ENCODE data around the gene PRR18. TPM values are rescaled to one million over a fixed set of nuclear protein-coding genes. Genes with fewer than 3 reads are reported as not detected.

PRR18 gene
- total and polyA plus RNA-seq, 2 donors = 0.05 to 0.09 TPM

GRCh38 chr6:166310634-166311033, 2.4 kb upstream of the PRR18 start:
- Histone ChIP-seq H3K4me1 (ENCODE audit: control insufficient read depth in 2 of 2, insufficient read depth in 2 of 2, low read length in 2 of 2) (peaks cover 5 to 7% of the 10 kb centered on the region in 2 donors), H3K4me3 (ENCODE audit: low read length in 2 of 2) (no peak overlapping the region), H3K9me3 (ENCODE audit: control insufficient read depth in 2 of 2, insufficient read depth in 1 of 2, low read length in 1 of 2) (no peaks in the 10 kb centered on the region), H3K36me3 (ENCODE audit: control insufficient read depth in 2 of 2, insufficient read depth in 2 of 2, low read length in 1 of 2) (no peaks in the 10 kb centered on the region), H3K27me3 (ENCODE audit: control insufficient read depth in 2 of 2, insufficient read depth in 1 of 2, low read length in 1 of 2) (peaks cover 34 to 50% of the 10 kb centered on the region in 2 donors), H3K27ac (ENCODE audit: low read depth in 1 of 2, low read length in 1 of 2) (no peak overlapping the region)
- DNase-seq (ENCODE audit: low read depth in 6 of 9, low spot score in 9 of 9) = no peak
- 97% methylated on average over 12 of the region's 12 CpGs for WGBS

GRCh38 chr6:166309977-166310376, 1.8 kb upstream of the PRR18 start:
- H3K9me3 ChIP-seq (ENCODE audit: control insufficient read depth in 2 of 2, insufficient read depth in 1 of 2, low read length in 1 of 2) = no peaks in the 10 kb centered on the region
- WGBS = 98% methylated on average over 9 of the region's 9 CpGs
- peaks cover 5 to 7% of the 10 kb centered on the region in 2 donors for H3K4me1 ChIP-seq (ENCODE audit: control insufficient read depth in 2 of 2, insufficient read depth in 2 of 2, low read length in 2 of 2)
- no peak overlapping the region for H3K4me3 ChIP-seq (ENCODE audit: low read length in 2 of 2)
- no peak overlapping the region for H3K27ac ChIP-seq (ENCODE audit: low read depth in 1 of 2, low read length in 1 of 2)
- no peak for DNase-seq (ENCODE audit: low read depth in 6 of 9, low spot score in 9 of 9)
- no peaks in the 10 kb centered on the region for H3K36me3 ChIP-seq (ENCODE audit: control insufficient read depth in 2 of 2, insufficient read depth in 2 of 2, low read length in 1 of 2)
- peaks cover 37 to 55% of the 10 kb centered on the region in 2 donors for H3K27me3 ChIP-seq (ENCODE audit: control insufficient read depth in 2 of 2, insufficient read depth in 1 of 2, low read length in 1 of 2)

- Histone ChIP-seq H3K27ac (ENCODE audit: low read depth in 1 of 2, low read length in 1 of 2) (no peak overlapping the region), H3K4me1 (ENCODE audit: control insufficient read depth in 2 of 2, insufficient read depth in 2 of 2, low read length in 2 of 2) (peaks cover 5 to 7% of the 10 kb centered on the region in 2 donors), H3K9me3 (ENCODE audit: control insufficient read depth in 2 of 2, insufficient read depth in 1 of 2, low read length in 1 of 2) (no peaks in the 10 kb centered on the region), H3K36me3 (ENCODE audit: control insufficient read depth in 2 of 2, insufficient read depth in 2 of 2, low read length in 1 of 2) (no peaks in the 10 kb centered on the region), H3K4me3 (ENCODE audit: low read length in 2 of 2) (no peak overlapping the region), H3K27me3 (ENCODE audit: control insufficient read depth in 2 of 2, insufficient read depth in 1 of 2, low read length in 1 of 2) (peaks cover 37 to 57% of the 10 kb centered on the region in 2 donors)
- DNase-seq (ENCODE audit: low read depth in 6 of 9, low spot score in 9 of 9) = no peak
- WGBS = 81% methylated on average over 11 of the region's 11 CpGs
Observed at GRCh38 chr6:166308769-166309589, 787 bp upstream of the PRR18 start.

GRCh38 chr6:166307082-166308032, 835 bp downstream of the PRR18 start:
- peaks cover 37 to 58% of the 10 kb centered on the region in 2 donors for H3K27me3 ChIP-seq (ENCODE audit: control insufficient read depth in 2 of 2, insufficient read depth in 1 of 2, low read length in 1 of 2)
- H3K9me3 ChIP-seq (ENCODE audit: control insufficient read depth in 2 of 2, insufficient read depth in 1 of 2, low read length in 1 of 2) = no peaks in the 10 kb centered on the region
- peak overlapping the region in 1 of 2 donors; percentile 40 for H3K4me3 ChIP-seq (ENCODE audit: low read length in 2 of 2)
- H3K4me1 ChIP-seq (ENCODE audit: control insufficient read depth in 2 of 2, insufficient read depth in 2 of 2, low read length in 2 of 2) = peaks cover 5 to 7% of the 10 kb centered on the region in 2 donors
- no peak overlapping the region for H3K27ac ChIP-seq (ENCODE audit: low read depth in 1 of 2, low read length in 1 of 2)
- peak in 1 of 9 donors; percentile 13 for DNase-seq (ENCODE audit: low read depth in 6 of 9, low spot score in 9 of 9)
- 2% methylated on average over 115 of the region's 115 CpGs for WGBS
- no peaks in the 10 kb centered on the region for H3K36me3 ChIP-seq (ENCODE audit: control insufficient read depth in 2 of 2, insufficient read depth in 2 of 2, low read length in 1 of 2)

GRCh38 chr6:166306378-166307081, 1.7 kb downstream of the PRR18 start:
- Histone ChIP-seq H3K27ac (ENCODE audit: low read depth in 1 of 2, low read length in 1 of 2) (no peak overlapping the region), H3K27me3 (ENCODE audit: control insufficient read depth in 2 of 2, insufficient read depth in 1 of 2, low read length in 1 of 2) (peaks cover 37 to 58% of the 10 kb centered on the region in 2 donors), H3K36me3 (ENCODE audit: control insufficient read depth in 2 of 2, insufficient read depth in 2 of 2, low read length in 1 of 2) (no peaks in the 10 kb centered on the region), H3K9me3 (ENCODE audit: control insufficient read depth in 2 of 2, insufficient read depth in 1 of 2, low read length in 1 of 2) (no peaks in the 10 kb centered on the region), H3K4me3 (ENCODE audit: low read length in 2 of 2) (peak overlapping the region in 1 of 2 donors; percentile 40), H3K4me1 (ENCODE audit: control insufficient read depth in 2 of 2, insufficient read depth in 2 of 2, low read length in 2 of 2) (peaks cover 5 to 7% of the 10 kb centered on the region in 2 donors)
- WGBS = 66% methylated on average over 34 of the region's 34 CpGs
- no peak for DNase-seq (ENCODE audit: low read depth in 6 of 9, low spot score in 9 of 9)

- DNase-seq (ENCODE audit: low read depth in 6 of 9, low spot score in 9 of 9) = no peak
- Histone ChIP-seq H3K4me3 (ENCODE audit: low read length in 2 of 2) (no peak overlapping the region), H3K4me1 (ENCODE audit: control insufficient read depth in 2 of 2, insufficient read depth in 2 of 2, low read length in 2 of 2) (peaks cover 5 to 7% of the 10 kb centered on the region in 2 donors), H3K36me3 (ENCODE audit: control insufficient read depth in 2 of 2, insufficient read depth in 2 of 2, low read length in 1 of 2) (no peaks in the 10 kb centered on the region), H3K27me3 (ENCODE audit: control insufficient read depth in 2 of 2, insufficient read depth in 1 of 2, low read length in 1 of 2) (peaks cover 37 to 56% of the 10 kb centered on the region in 2 donors), H3K27ac (ENCODE audit: low read depth in 1 of 2, low read length in 1 of 2) (no peak overlapping the region), H3K9me3 (ENCODE audit: control insufficient read depth in 2 of 2, insufficient read depth in 1 of 2, low read length in 1 of 2) (no peaks in the 10 kb centered on the region)
- WGBS = 86% methylated on average over 10 of the region's 10 CpGs
Observed at GRCh38 chr6:166305562-166306117, 2.6 kb downstream of the PRR18 start.

- H3K27me3 ChIP-seq (ENCODE audit: control insufficient read depth in 2 of 2, insufficient read depth in 1 of 2, low read length in 1 of 2) = peaks cover 32 to 41% of the 10 kb centered on the region in 2 donors
- H3K36me3 ChIP-seq (ENCODE audit: control insufficient read depth in 2 of 2, insufficient read depth in 2 of 2, low read length in 1 of 2) = no peaks in the 10 kb centered on the region
- H3K4me3 ChIP-seq (ENCODE audit: low read length in 2 of 2) = no peak overlapping the region
- no peaks in the 10 kb centered on the region for H3K9me3 ChIP-seq (ENCODE audit: control insufficient read depth in 2 of 2, insufficient read depth in 1 of 2, low read length in 1 of 2)
- no peak overlapping the region for H3K27ac ChIP-seq (ENCODE audit: low read depth in 1 of 2, low read length in 1 of 2)
- H3K4me1 ChIP-seq (ENCODE audit: control insufficient read depth in 2 of 2, insufficient read depth in 2 of 2, low read length in 2 of 2) = peaks cover 5 to 7% of the 10 kb centered on the region in 2 donors
- 95% methylated on average over 3 of the region's 3 CpGs for WGBS
- no peak for DNase-seq (ENCODE audit: low read depth in 6 of 9, low spot score in 9 of 9)
Observed at GRCh38 chr6:166304106-166304505, 4.1 kb downstream of the PRR18 start.

GRCh38 chr6:166301611-166302529, 6.3 kb downstream of the PRR18 start:
- DNase-seq (ENCODE audit: low read depth in 6 of 9, low spot score in 9 of 9) = no peak
- H3K27me3 ChIP-seq (ENCODE audit: control insufficient read depth in 2 of 2, insufficient read depth in 1 of 2, low read length in 1 of 2) = peaks cover 11 to 19% of the 10 kb centered on the region in 2 donors
- H3K9me3 ChIP-seq (ENCODE audit: control insufficient read depth in 2 of 2, insufficient read depth in 1 of 2, low read length in 1 of 2) = no peaks in the 10 kb centered on the region
- no peaks in the 10 kb centered on the region for H3K4me1 ChIP-seq (ENCODE audit: control insufficient read depth in 2 of 2, insufficient read depth in 2 of 2, low read length in 2 of 2)
- no peak overlapping the region for H3K27ac ChIP-seq (ENCODE audit: low read depth in 1 of 2, low read length in 1 of 2)
- no peak overlapping the region for H3K4me3 ChIP-seq (ENCODE audit: low read length in 2 of 2)
- H3K36me3 ChIP-seq (ENCODE audit: control insufficient read depth in 2 of 2, insufficient read depth in 2 of 2, low read length in 1 of 2) = no peaks in the 10 kb centered on the region
- WGBS = 98% methylated on average over 17 of the region's 17 CpGs
